HCT116 (cell line): ENCODE measurements around the gene MMP17. TPM values are rescaled to one million over a fixed set of nuclear protein-coding genes. Genes with fewer than 3 reads are reported as not detected.

Experiments used
- ATAC-seq: fragments of 200-7000 bp; cut with Tn5 transposase; 2 replicates; pipeline ENCODE4 v1.9.1; 2020; ENCODE audit warnings: mild to moderate bottlenecking, moderate library complexity
- BruUV-seq: library from RNA; stranded (reverse); fragments of 400-500 nt; replicated peaks from 2 replicates; lab custom pipeline; 2021; lab: Mats Ljungman, UMichigan
- CTCF ChIA-PET: fragments of 300-600 bp; sonication (Branson Sonifier 250); formaldehyde crosslinking; loops from one replicate; lab custom pipeline; 2021; ENCODE audit warnings: antibody characterized with exemption; lab: Charles Lee
- POLR2A ChIA-PET: fragments of 300-600, 350-600 bp; sonication (Branson Sonifier 250); formaldehyde crosslinking; loops from one replicate; lab custom pipeline; 2021; ENCODE audit warnings: antibody characterized with exemption; lab: Charles Lee
- RAD21 ChIA-PET, 2 experiments: fragments of 300-600 bp; sonication (Branson Sonifier 250); formaldehyde crosslinking; loops; one replicate each; lab custom pipeline; 2023; ENCODE audit warnings: low total read pairs in 2 of 2; ENCODE audit not compliant: uncharacterized antibody in 2 of 2, unreplicated experiment in 2 of 2, low non-redundant PET in 1 of 2; lab: Charles Lee
- DNase-seq: peaks from one replicate; pipeline ENCODE4 v3.0.0-alpha.2; 2010; ENCODE audit warnings: low read depth, low spot score
- H2AFZ ChIP-seq: fragments of 200-600 bp; shearing (Covaris generic), sonication (generic); 2 replicates; pipeline ENCODE4 v1.6.1; 2017; ENCODE audit warnings: low read depth, mixed run types, mixed read lengths, antibody characterized with exemption, low read length; ENCODE audit not compliant: poor library complexity, severe bottlenecking
- H3K27ac ChIP-seq: 2 replicates; pipeline ENCODE4 v1.5.1; 2012; ENCODE audit warnings: low read depth, low read length
- H3K27me3 ChIP-seq: fragments of 200-600 bp; sonication (generic); 2 replicates; pipeline ENCODE4 v1.6.1; 2016; ENCODE audit warnings: mixed run types, low read length, mixed read lengths; ENCODE audit not compliant: insufficient read depth
- H3K36me3 ChIP-seq, 2 experiments: fragments of 200-500 bp in 1 of 2; fragments of 200-600 bp in 1 of 2; sonication (Bioruptor generic) in 1 of 2; sonication (generic) in 1 of 2; 2 replicates each; pipeline versions ENCODE4 v1.5.1 to v1.6.1; 2014 to 2016; ENCODE audit warnings: low read length in 2 of 2, inconsistent platforms in 1 of 2, mixed read lengths in 1 of 2, mixed run types in 1 of 2; ENCODE audit not compliant: insufficient read depth in 2 of 2, control insufficient read depth in 1 of 2
- H3K4me1 ChIP-seq, 2 experiments: fragments of 200-600 bp in 1 of 2; sonication (generic) in 1 of 2; 2 replicates each; pipeline versions ENCODE4 v1.5.1 to v1.6.1; 2012 to 2017; ENCODE audit warnings: low read length in 2 of 2, inconsistent platforms in 1 of 2, mild to moderate bottlenecking in 1 of 2, mixed read lengths in 1 of 2, mixed run types in 1 of 2, moderate library complexity in 1 of 2; ENCODE audit not compliant: insufficient read depth in 2 of 2, control insufficient read depth in 1 of 2
- H3K4me2 ChIP-seq: fragments of 200-600 bp; sonication (generic); 2 replicates; pipeline ENCODE4 v1.6.1; 2017; ENCODE audit warnings: mixed run types, low read length, mixed read lengths
- H3K4me3 ChIP-seq, 2 experiments: fragments of 200-600 bp in 1 of 2; sonication (generic) in 1 of 2; replicated peaks in 1 of 2; 2 replicates each; pipeline ENCODE4 v1.5.1; 2011 to 2016; ENCODE audit warnings: low read length in 2 of 2, control low read depth in 1 of 2, low read depth in 1 of 2, mild to moderate bottlenecking in 1 of 2, mixed read lengths in 1 of 2, mixed run types in 1 of 2
- H3K79me2 ChIP-seq: fragments of 200-600 bp; sonication (generic); 2 replicates; pipeline ENCODE4 v1.6.1; 2017; ENCODE audit warnings: mild to moderate bottlenecking, mixed run types, low read length, moderate library complexity, mixed read lengths; ENCODE audit not compliant: insufficient read depth
- H3K9ac ChIP-seq: fragments of 200-600 bp; sonication (generic); 2 replicates; pipeline ENCODE4 v1.6.1; 2016; ENCODE audit warnings: low read length, mixed read lengths
- H3K9me2 ChIP-seq: fragments of 200-600 bp; sonication (generic), shearing (Covaris generic); 2 replicates; pipeline ENCODE4 v1.6.1; 2017; ENCODE audit warnings: mixed run types, mild to moderate bottlenecking, moderate library complexity; ENCODE audit not compliant: insufficient read depth
- H3K9me3 ChIP-seq, 2 experiments: fragments of 200-500 bp in 1 of 2; fragments of 200-600 bp in 1 of 2; sonication (Bioruptor generic) in 1 of 2; sonication (generic) in 1 of 2; 2 replicates each; pipeline ENCODE4 v1.6.1; 2014 to 2017; ENCODE audit warnings: low read length in 2 of 2, mixed read lengths in 2 of 2, inconsistent platforms in 1 of 2, low read depth in 1 of 2, mild to moderate bottlenecking in 1 of 2, mixed run types in 1 of 2, moderate library complexity in 1 of 2; ENCODE audit not compliant: control insufficient read depth in 1 of 2, insufficient read depth in 1 of 2
- H4K20me1 ChIP-seq: fragments of 200-600 bp; sonication (generic), shearing (Covaris generic); 2 replicates; pipeline ENCODE4 v1.6.1; 2017; ENCODE audit warnings: mixed run types, mild to moderate bottlenecking, moderate library complexity; ENCODE audit not compliant: insufficient read depth
- ATF3 ChIP-seq: IDR thresholded peaks from 2 replicates; pipeline ENCODE4 v1.6.1; 2012
- CEBPB ChIP-seq: IDR thresholded peaks from 2 replicates; pipeline ENCODE4 v1.6.1; 2012; ENCODE audit warnings: low read depth
- EGR1 ChIP-seq: IDR thresholded peaks from 2 replicates; pipeline ENCODE4 v1.6.1; 2012; ENCODE audit warnings: low read depth
- EZH2 ChIP-seq: fragments of 200-600 bp; sonication (generic); IDR thresholded peaks from 2 replicates; pipeline ENCODE4 v1.6.1; 2017; ENCODE audit warnings: antibody characterized with exemption, mixed run types
- EZH2phosphoT487 ChIP-seq: fragments of 200-600 bp; IDR thresholded peaks from 2 replicates; pipeline ENCODE4 v1.6.1; 2018; ENCODE audit warnings: antibody characterized with exemption, borderline replicate concordance
- FOSL1 ChIP-seq: IDR thresholded peaks from 2 replicates; pipeline ENCODE4 v1.6.1; 2012; ENCODE audit warnings: low read depth
- JUND ChIP-seq: IDR thresholded peaks from 2 replicates; pipeline ENCODE4 v1.6.1; 2012
- RAD21 ChIP-seq: IDR thresholded peaks from 2 replicates; pipeline ENCODE4 v1.6.1; 2012; ENCODE audit warnings: low read depth, mild to moderate bottlenecking
- SIN3A ChIP-seq: IDR thresholded peaks from 2 replicates; pipeline ENCODE4 v1.6.1; 2012; ENCODE audit warnings: low read depth
- SP1 ChIP-seq: IDR thresholded peaks from 2 replicates; pipeline ENCODE4 v1.6.1; 2012; ENCODE audit warnings: low read depth
- SRF ChIP-seq: IDR thresholded peaks from 2 replicates; pipeline ENCODE4 v1.6.1; 2012; ENCODE audit warnings: low read depth
- TCF7L2 ChIP-seq: IDR thresholded peaks from 2 replicates; pipeline ENCODE4 v1.7.0; 2011; ENCODE audit warnings: borderline replicate concordance, inconsistent platforms; ENCODE audit not compliant: insufficient read depth, insufficient read length; ENCODE audit errors: extremely low read depth
- YY1 ChIP-seq: IDR thresholded peaks from 2 replicates; pipeline ENCODE4 v1.6.1; 2011; ENCODE audit warnings: low read length, low read depth, moderate library complexity, mild to moderate bottlenecking; ENCODE audit not compliant: insufficient replicate concordance; ENCODE audit errors: extremely low read depth
- ZBTB33 ChIP-seq: IDR thresholded peaks from 2 replicates; pipeline ENCODE4 v1.6.1; 2011; ENCODE audit warnings: mild to moderate bottlenecking, low read length, moderate library complexity; ENCODE audit not compliant: insufficient replicate concordance; ENCODE audit errors: extremely low read depth
- ZFX ChIP-seq: fragments of 450-650 bp; IDR thresholded peaks from 2 replicates; pipeline ENCODE4 v1.6.1; 2017
- ZNF274 ChIP-seq: fragments of 200-500 bp; sonication (Bioruptor generic); IDR thresholded peaks from 2 replicates; pipeline ENCODE4 v1.6.1; 2014; ENCODE audit warnings: mild to moderate bottlenecking, low read depth, low read length, inconsistent platforms
- intact Hi-C: fragments of 100-400 bp; cut with micrococcal nuclease; formaldehyde crosslinking; loops from 2 replicates; pipeline ENCODE4 v1.10.0; 2022
- total RNA-seq: library from RNA; stranded (reverse); gene quantifications from one replicate; pipeline ENCODE4 v1.2.1, GENCODE V29; 2021; ENCODE audit not compliant: unreplicated experiment
- TF ChIP-seq, protein P1 (sequence below): IDR thresholded peaks from 2 replicates; pipeline ENCODE4 v1.6.1; 2012; ENCODE audit warnings: low read depth
- TF ChIP-seq, protein P2 (sequence below): IDR thresholded peaks from 2 replicates; pipeline ENCODE4 v1.6.1; 2012

MMP17 gene
- total RNA-seq, 1 experiment from 2014 or later: 14.3 TPM

- TF ChIP-seq, protein P1, sequence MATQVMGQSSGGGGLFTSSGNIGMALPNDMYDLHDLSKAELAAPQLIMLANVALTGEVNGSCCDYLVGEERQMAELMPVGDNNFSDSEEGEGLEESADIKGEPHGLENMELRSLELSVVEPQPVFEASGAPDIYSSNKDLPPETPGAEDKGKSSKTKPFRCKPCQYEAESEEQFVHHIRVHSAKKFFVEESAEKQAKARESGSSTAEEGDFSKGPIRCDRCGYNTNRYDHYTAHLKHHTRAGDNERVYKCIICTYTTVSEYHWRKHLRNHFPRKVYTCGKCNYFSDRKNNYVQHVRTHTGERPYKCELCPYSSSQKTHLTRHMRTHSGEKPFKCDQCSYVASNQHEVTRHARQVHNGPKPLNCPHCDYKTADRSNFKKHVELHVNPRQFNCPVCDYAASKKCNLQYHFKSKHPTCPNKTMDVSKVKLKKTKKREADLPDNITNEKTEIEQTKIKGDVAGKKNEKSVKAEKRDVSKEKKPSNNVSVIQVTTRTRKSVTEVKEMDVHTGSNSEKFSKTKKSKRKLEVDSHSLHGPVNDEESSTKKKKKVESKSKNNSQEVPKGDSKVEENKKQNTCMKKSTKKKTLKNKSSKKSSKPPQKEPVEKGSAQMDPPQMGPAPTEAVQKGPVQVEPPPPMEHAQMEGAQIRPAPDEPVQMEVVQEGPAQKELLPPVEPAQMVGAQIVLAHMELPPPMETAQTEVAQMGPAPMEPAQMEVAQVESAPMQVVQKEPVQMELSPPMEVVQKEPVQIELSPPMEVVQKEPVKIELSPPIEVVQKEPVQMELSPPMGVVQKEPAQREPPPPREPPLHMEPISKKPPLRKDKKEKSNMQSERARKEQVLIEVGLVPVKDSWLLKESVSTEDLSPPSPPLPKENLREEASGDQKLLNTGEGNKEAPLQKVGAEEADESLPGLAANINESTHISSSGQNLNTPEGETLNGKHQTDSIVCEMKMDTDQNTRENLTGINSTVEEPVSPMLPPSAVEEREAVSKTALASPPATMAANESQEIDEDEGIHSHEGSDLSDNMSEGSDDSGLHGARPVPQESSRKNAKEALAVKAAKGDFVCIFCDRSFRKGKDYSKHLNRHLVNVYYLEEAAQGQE: no peak
- TF ChIP-seq SIN3A (no peak), SRF (no peak), EGR1 (no peak), JUND (no peak), YY1 (no peak), ZNF274 (no peak), FOSL1 (no peak)
- TF ChIP-seq, protein P2, sequence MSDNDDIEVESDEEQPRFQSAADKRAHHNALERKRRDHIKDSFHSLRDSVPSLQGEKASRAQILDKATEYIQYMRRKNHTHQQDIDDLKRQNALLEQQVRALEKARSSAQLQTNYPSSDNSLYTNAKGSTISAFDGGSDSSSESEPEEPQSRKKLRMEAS: no peak
Observed at GRCh38 chr12:131897276-131897675, 69.1 kb downstream of the MMP17 start (continued).

- DNase-seq: no peak
- TF ChIP-seq JUND (no peak), EZH2 (no peak), EZH2phosphoT487 (no peak), TCF7L2 (no peak), ZFX (no peak), FOSL1 (no peak), YY1 (no peak), RAD21 (no peak), EGR1 (no peak), SIN3A (no peak), ZBTB33 (no peak), SP1 (no peak), SRF (no peak), CEBPB (no peak), ATF3 (no peak)
- TF ChIP-seq, protein P2: no peak
Observed at GRCh38 chr12:131897875-131898274, 69.7 kb downstream of the MMP17 start.

More at GRCh38 chr12:131897875-131898274, 69.7 kb downstream of the MMP17 start:
- POLR2A ChIA-PET: no interaction called here
- H2AFZ ChIP-seq: no peak overlapping the region
- no peaks in the 10 kb centered on the region for H4K20me1 ChIP-seq
- H3K36me3 ChIP-seq: peaks cover 0 to 2% of the 10 kb centered on the region in 2 experiments; a peak in 1 of 4 replicates
- RAD21 ChIA-PET: no interaction called here
- no peaks in the 10 kb centered on the region for H3K27me3 ChIP-seq
- no peaks in the 10 kb centered on the region for H3K79me2 ChIP-seq
- no peak overlapping the region for H3K27ac ChIP-seq
- H3K9ac ChIP-seq: no peak overlapping the region
- H3K4me3 ChIP-seq: no peak overlapping the region
- no peaks in the 10 kb centered on the region for H3K9me2 ChIP-seq
- intact Hi-C loops: no loop called here
- H3K4me2 ChIP-seq: no peak overlapping the region
- no TSS peak for BruUV-seq
- H3K9me3 ChIP-seq: no peaks in the 10 kb centered on the region
- ATAC-seq: no peak
- CTCF ChIA-PET: no interaction called here
- H3K4me1 ChIP-seq: peaks cover 21 to 39% of the 10 kb centered on the region in 2 experiments
